Aorta (tissue), 5 donors: ENCODE results near the gene GAS6. TPM values are rescaled to one million over a fixed set of nuclear protein-coding genes. Genes with fewer than 3 reads are reported as not detected.

Experiments
- ATAC-seq: fragments of 200-7000 bp; cut with Tn5 transposase; one replicate; pipeline ENCODE4 v1.9.1; 2022; ENCODE audit warnings: moderate library complexity; ENCODE audit not compliant: low FRiP score
- DNase-seq, 2 donors: peaks; one replicate each; pipeline ENCODE4 v3.0.0-alpha.2; 2020
- H3K27ac ChIP-seq, 2 donors: one replicate each; pipeline ENCODE4 v1.5.1; 2013; ENCODE audit warnings: low read length in 2 of 2, mild to moderate bottlenecking in 2 of 2, moderate library complexity in 2 of 2, control low read depth in 1 of 2, inconsistent platforms in 1 of 2, low read depth in 1 of 2
- H3K27me3 ChIP-seq, 2 donors: one replicate each; pipeline ENCODE4 v1.6.1; 2013; ENCODE audit warnings: control low read depth in 1 of 2, low read length in 1 of 2, mild to moderate bottlenecking in 1 of 2, moderate library complexity in 1 of 2; ENCODE audit not compliant: insufficient read depth in 2 of 2, control insufficient read depth in 1 of 2
- H3K36me3 ChIP-seq, 2 donors: one replicate each; pipeline ENCODE4 v1.6.1; 2013; ENCODE audit warnings: control low read depth in 1 of 2, low read length in 1 of 2, mild to moderate bottlenecking in 1 of 2; ENCODE audit not compliant: insufficient read depth in 2 of 2, control insufficient read depth in 1 of 2
- H3K4me1 ChIP-seq, 2 donors: one replicate each; pipeline ENCODE4 v1.6.1; 2013; ENCODE audit warnings: low read length in 2 of 2, control low read depth in 1 of 2, mild to moderate bottlenecking in 1 of 2, moderate library complexity in 1 of 2; ENCODE audit not compliant: insufficient read depth in 2 of 2, control insufficient read depth in 1 of 2
- H3K4me3 ChIP-seq, 2 donors: one replicate each; pipeline ENCODE4 v1.5.1; 2013; ENCODE audit warnings: low read length in 2 of 2, control low read depth in 1 of 2, mild to moderate bottlenecking in 1 of 2
- H3K9me3 ChIP-seq: one replicate; pipeline ENCODE4 v1.6.1; 2013; ENCODE audit warnings: mild to moderate bottlenecking, low read length; ENCODE audit not compliant: control insufficient read depth
- WGBS, 2 donors: extraction: QIAGEN DNeasy Blood & Tissue Kit; methylation state at CpG; one replicate each; pipeline ENCODE4 v1.1.7; 2013; 5-methylcytosine and 5-hydroxymethylcytosine counted together
- intact Hi-C, 2 donors: fragments of 100-400 bp; cut with DNase I; formaldehyde crosslinking; loops; one replicate each; pipeline versions ENCODE4 v1.14.2 to v1.15.0; 2022
- polyA plus RNA-seq, 2 donors: library from polyadenylated mRNA; stranded (reverse); fragments of 200-250 nt; gene quantifications; one replicate each; pipeline ENCODE4 v1.2.3, GENCODE V29; 2013
- total RNA-seq, 2 donors: library from RNA; stranded (reverse); fragmentation: NEBNext Ultra II Directional; extraction: Animal tissue kit (Norgen Biotek cat#: 25700); gene quantifications; one replicate each; pipeline ENCODE4 v1.2.1, GENCODE V29; 2021
- donor health status: healthy with polysubstance abuse.
- donor health status: Bipolar disorder and iron deficiency.
- donor health status: DM: no; HTN: no; CAD: no.
- donor health status: DM: no; HTN: no; CAD: no.
- donor health status: DM: yes; HTN: yes; CAD: no.

GAS6 gene
- total and polyA plus RNA-seq, 4 donors, result 244 to 509 (median 333) TPM

GRCh38 chr13:113816254-113816929 is 47.5 kb downstream of the GAS6 start:
- Histone ChIP-seq H3K4me1 (no peaks in the 10 kb centered on the region), H3K4me3 (no peak overlapping the region)

DNA sequence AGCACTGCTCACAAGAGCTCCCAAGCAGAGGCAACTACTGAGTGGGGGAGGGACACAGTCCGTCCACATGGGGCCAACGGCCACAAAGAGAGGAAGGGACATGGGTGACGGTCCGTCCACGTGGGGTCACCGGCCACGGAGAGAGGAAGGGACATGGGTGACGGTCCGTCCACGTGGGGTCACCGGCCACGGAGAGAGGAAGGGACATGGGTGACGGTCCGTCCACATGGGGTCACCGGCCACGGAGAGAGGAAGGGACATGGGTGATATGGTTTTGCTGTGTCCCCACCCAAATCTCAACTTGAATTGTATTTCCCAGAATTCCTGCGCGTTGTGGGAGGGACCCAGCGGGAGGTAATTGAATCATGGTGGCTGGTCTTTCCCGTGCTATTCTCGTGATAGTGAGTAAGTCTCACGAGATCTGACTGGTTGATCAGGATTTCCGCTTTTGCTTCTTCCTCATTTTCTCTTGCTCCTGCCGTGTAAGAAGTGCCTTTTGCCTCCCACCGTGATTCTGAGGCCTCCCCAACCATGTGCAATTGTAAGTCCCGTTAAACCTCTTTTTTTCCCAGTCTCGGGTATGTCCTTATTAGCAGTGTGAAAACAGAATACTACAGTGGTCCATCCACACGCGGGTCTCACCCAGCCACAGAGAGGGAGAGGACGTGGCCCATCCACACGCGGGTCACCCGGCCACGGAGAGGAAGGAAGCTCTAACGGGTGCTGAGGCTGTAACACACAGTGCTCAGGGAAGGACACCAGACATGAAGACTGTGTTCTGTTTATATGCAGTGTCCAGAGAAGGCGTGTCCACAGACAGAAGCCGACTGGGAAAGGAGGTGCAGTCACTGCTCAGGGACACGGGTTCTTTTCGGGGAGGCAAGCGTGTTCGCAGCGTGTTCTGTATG is 48.5 kb downstream of the GAS6 start:
- Histone ChIP-seq H3K9me3 (no peaks in the 10 kb centered on the region), H3K36me3 (peaks cover 0 to 2% of the 10 kb centered on the region in 2 donors), H3K27me3 (no peaks in the 10 kb centered on the region), H3K27ac (no peak overlapping the region), H3K4me3 (no peak overlapping the region), H3K4me1 (no peaks in the 10 kb centered on the region)
- DNase-seq (no peak), ATAC-seq (no peak)
- WGBS, 2 donors, result 89 to 91% methylated on average over 41 to 42 of the region's 42 CpGs
- intact Hi-C loops, result loop anchor here (2.0 to 5.0 kb wide), 4 partner anchors 47 to 412 kb away; partner anchors contain the start of gene GAS6 (in 1 of the 2)

More at GRCh38 chr13:113816254-113816929, 47.5 kb downstream of the GAS6 start:
- ATAC-seq (no peak), DNase-seq (no peak)
- Histone ChIP-seq H3K27ac (peak overlapping the region in 1 of 2 donors; percentile 15), H3K36me3 (peaks cover 0 to 2% of the 10 kb centered on the region in 2 donors), H3K9me3 (no peaks in the 10 kb centered on the region), H3K27me3 (no peaks in the 10 kb centered on the region)
- intact Hi-C loops, result loop anchor here (2.0 to 5.0 kb wide), 4 partner anchors 46 to 411 kb away; partner anchors contain the start of gene GAS6 (in 1 of the 2)
- WGBS, 2 donors, result 78 to 80% methylated on average over 25 of the region's 25 CpGs

GRCh38 chr13:113814435-113814821 is 49.4 kb downstream of the GAS6 start:
- DNase-seq (no peak), ATAC-seq (no peak)
- Histone ChIP-seq H3K27me3 (no peaks in the 10 kb centered on the region), H3K27ac (peak overlapping the region in 1 of 2 donors; percentile 6), H3K4me3 (no peak overlapping the region), H3K4me1 (no peaks in the 10 kb centered on the region), H3K9me3 (no peaks in the 10 kb centered on the region), H3K36me3 (no peaks in the 10 kb centered on the region)
- 45 to 50% methylated on average over 11 of the region's 11 CpGs for WGBS, 2 donors
- intact Hi-C loops, result loop anchor here in 1 of 2 donors (5.0 kb wide), 1 partner anchor 413 kb away; no protein-coding TSS in a partner anchor

DNA sequence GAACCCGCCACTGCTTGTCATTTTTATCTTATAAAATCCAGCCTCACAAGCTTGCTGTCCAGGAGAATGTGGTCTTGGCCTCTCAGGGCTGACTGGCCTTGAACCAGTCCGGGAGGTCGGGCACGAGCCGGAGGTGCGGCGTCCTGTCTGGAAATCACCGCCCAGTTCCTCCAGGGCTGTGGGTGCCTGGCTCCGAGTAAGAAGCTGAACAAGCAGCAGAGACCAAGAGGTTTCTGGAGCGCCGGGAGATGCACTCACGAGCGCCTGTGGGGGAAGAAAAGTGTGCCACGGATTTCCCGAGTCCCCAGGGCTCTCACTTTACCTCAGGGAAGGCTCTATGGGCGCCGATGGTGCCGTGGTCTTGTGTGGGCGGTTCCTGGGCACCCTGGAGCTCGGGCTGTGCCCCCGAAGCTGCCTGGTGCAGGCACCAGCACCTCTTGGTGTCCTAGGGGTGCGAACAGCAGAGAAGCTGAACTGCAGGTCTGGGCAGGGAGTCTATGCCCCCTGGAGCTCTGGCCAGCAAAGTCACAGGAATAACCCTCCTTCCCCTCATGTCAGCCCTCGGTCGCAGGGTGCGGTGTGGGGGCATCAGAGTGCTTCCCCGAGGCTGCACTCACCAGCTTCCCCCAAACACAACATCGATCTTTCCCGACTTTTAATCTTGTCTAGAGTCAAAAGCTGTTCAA is 50.0 kb downstream of the GAS6 start:
- ATAC-seq, result no peak

GRCh38 chr13:113813070-113813748 is 50.7 kb downstream of the GAS6 start:
- Histone ChIP-seq H3K4me1 (no peaks in the 10 kb centered on the region), H3K27ac (peak overlapping the region in 1 of 2 donors; percentile 60)
- no peak for ATAC-seq

More for the DNA sequence above, 50.0 kb downstream of the GAS6 start:
- no peaks in the 10 kb centered on the region for H3K9me3 ChIP-seq
- H3K4me1 ChIP-seq, result no peaks in the 10 kb centered on the region
- no peak overlapping the region for H3K4me3 ChIP-seq
- no peaks in the 10 kb centered on the region for H3K36me3 ChIP-seq
- peak overlapping the region in 1 of 2 donors; percentile 22 for H3K27ac ChIP-seq
- intact Hi-C loops, result loop anchor here in 1 of 2 donors (5.0 kb wide), 1 partner anchor 413 kb away; no protein-coding TSS in a partner anchor
- no peaks in the 10 kb centered on the region for H3K27me3 ChIP-seq
- no peak for DNase-seq
- 25 to 31% methylated on average over 28 of the region's 28 CpGs for WGBS, 2 donors

GRCh38 chr13:113812178-113813040 is 51.5 kb downstream of the GAS6 start:
- H3K9me3 ChIP-seq, result no peaks in the 10 kb centered on the region
- intact Hi-C loops, result loop anchor here in 1 of 2 donors (5.0 kb wide), 1 partner anchor 415 kb away; no protein-coding TSS in a partner anchor
- H3K36me3 ChIP-seq, result no peaks in the 10 kb centered on the region
- H3K4me3 ChIP-seq, result no peak overlapping the region
- H3K27ac ChIP-seq, result no peak overlapping the region
- ATAC-seq (no peak), DNase-seq (no peak)
- H3K27me3 ChIP-seq, result no peaks in the 10 kb centered on the region
- H3K4me1 ChIP-seq, result no peaks in the 10 kb centered on the region
- 87 to 91% methylated on average over 44 to 51 of the region's 51 CpGs for WGBS, 2 donors

More at GRCh38 chr13:113813070-113813748, 50.7 kb downstream of the GAS6 start:
- Histone ChIP-seq H3K4me3 (no peak overlapping the region), H3K27me3 (no peaks in the 10 kb centered on the region), H3K36me3 (no peaks in the 10 kb centered on the region), H3K9me3 (no peaks in the 10 kb centered on the region)
- WGBS, 2 donors, result 80 to 84% methylated on average over 30 of the region's 30 CpGs
- intact Hi-C loops, result loop anchor here in 1 of 2 donors (5.0 kb wide), 1 partner anchor 414 kb away; no protein-coding TSS in a partner anchor
- no peak for DNase-seq

- intact Hi-C loops, result loop anchor here in 1 of 2 donors (5.0 kb wide), 1 partner anchor 416 kb away; no protein-coding TSS in a partner anchor
- H3K36me3 ChIP-seq, result no peaks in the 10 kb centered on the region
- DNase-seq (no peak), ATAC-seq (no peak)
- no peaks in the 10 kb centered on the region for H3K4me1 ChIP-seq
- H3K27ac ChIP-seq, result no peak overlapping the region
- no peaks in the 10 kb centered on the region for H3K27me3 ChIP-seq
- no peak overlapping the region for H3K4me3 ChIP-seq
- WGBS, 2 donors, result 86 to 90% methylated on average over 25 to 30 of the region's 30 CpGs
- H3K9me3 ChIP-seq, result no peaks in the 10 kb centered on the region
Observed at GRCh38 chr13:113811081-113811928, 52.6 kb downstream of the GAS6 start.
